GM19193 (cell line): ENCODE measurements around the gene GNB5.

Experiments
- POLR2A ChIP-seq: IDR thresholded peaks from 4 replicates; pipeline ENCODE4 v1.6.1; 2011; ENCODE audit not compliant: insufficient read depth, insufficient read length; ENCODE audit errors: extremely low read depth

Gene GNB5

GRCh38 chr15:52080031-52080430 lies 111.2 kb downstream of the GNB5 start:
- no peak for TF ChIP-seq POLR2A

DNA sequence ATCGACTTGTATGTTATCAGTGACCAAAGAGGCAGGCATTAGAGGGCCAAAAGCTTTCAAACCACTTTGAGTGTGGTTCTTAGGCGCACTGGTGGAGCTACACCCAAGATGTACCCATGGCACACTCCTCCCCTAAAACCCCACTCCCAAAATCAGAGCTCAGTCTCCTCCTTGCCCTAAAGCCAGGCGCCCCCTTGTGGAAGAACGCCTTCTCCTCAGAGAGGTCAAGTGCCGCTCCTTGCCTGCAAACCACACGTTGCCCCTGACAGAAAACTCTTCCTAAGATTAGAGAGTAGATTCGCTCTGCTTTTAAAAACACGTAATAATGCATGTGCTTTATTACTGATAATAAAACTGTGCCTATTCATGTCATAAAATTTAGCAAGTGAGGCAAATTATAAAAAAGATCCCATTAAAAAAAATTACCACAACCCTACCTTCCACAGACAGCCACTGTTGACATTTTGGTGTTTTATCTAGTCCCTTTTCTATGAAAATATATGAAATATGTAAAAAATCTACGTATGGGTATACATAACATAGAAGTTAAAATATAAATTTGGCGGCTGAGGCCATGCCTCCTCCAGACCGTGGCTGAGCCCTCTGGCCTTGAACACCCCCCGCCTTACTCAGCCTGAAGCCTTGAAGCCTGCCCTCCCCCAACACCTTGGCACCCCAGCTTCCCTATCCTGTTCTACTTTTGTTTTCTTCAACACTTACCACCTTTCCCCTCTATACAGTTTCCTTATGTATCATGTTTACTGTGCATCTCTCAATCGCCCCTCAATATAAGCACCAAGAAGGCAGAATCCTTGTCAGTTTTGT lies 112.1 kb downstream of the GNB5 start:
- TF ChIP-seq POLR2A, result no peak

- no peak for TF ChIP-seq POLR2A
Observed at GRCh38 chr15:52078197-52078875, 112.9 kb downstream of the GNB5 start.

DNA sequence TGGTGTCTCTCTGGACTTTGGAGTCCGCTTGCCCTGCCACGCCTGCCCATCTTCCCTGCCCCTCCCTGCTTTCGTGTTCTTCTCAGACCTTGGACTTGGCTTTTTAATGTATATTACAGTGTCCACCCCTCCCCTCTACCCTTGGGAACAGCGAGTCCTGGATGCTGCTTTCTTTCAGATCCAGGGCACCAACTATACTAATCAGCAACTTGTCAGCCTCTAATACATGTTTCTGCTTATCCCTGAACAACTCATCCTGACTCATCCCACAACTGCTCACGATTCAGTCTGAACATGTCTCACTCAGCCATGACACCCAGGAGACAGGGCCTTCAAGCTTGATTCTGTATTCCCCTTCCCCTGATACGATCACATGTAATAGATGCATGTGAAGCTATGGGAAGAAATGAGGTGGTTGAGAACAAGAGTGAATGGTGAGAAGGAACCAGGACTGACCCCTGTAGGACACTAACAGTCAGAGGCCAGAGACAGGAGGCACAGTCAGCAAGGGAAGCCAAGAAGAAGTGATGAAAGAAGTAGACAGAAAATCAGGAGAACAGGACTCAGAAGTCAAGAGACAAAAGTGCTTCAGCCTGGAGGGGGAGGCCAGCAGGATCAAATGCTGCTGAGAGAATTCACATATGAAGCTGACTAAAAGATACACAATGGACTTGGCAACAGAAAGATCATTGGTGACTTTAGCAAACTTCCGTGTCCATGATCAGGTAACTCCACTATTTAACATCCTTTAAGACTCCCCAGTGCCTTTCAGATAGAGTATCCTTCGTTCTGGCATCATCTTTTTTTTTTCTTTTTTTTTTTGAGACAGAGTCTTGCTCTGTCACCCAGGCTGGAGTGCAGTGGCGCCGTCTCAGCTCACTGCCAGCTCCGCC lies 114.1 kb downstream of the GNB5 start:
- TF ChIP-seq POLR2A, result no peak

GRCh38 chr15:52071570-52071969 lies 119.6 kb downstream of the GNB5 start:
- TF ChIP-seq POLR2A, result no peak

DNA sequence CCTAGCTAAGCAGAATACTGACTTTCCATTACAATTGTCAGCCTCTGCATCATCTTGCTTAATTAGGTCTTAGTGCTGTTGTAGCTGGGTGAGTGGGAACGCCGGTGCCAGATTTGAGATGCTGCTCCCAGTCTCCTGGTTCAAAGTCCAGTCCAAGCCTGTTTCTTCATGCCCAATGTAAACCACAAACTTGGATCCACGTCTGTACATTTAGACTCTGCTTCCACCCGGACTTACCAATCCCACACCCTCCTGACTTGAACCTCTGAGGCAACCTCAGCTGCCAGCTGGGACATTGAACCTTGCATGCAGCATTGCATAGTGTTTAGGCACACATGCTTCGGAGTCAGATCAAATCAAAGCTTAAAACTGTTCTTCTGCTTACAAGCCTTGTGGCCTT lies 121.6 kb downstream of the GNB5 start:
- TF ChIP-seq POLR2A, result no peak

GRCh38 chr15:52068004-52068615 lies 123.1 kb downstream of the GNB5 start:
- TF ChIP-seq POLR2A, result no peak

DNA sequence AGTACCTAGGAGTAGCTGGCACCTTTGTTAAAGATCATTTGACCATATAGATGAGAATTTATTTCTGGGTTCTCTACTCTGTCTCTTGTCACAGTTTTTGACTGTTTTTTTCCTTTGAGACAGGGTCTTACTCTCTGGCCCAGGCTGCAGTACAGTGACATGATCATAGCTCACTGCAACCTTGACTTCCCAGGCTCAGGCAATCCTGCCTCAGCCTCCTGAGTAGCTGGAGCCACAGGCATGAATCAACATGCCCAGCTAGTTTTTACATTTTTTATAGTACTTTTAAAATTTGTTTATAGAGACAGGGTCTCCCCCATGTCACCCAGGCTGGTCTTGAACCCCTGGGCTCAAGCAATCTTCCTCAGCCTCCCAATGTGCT lies 123.7 kb downstream of the GNB5 start:
- TF ChIP-seq POLR2A, result no peak

DNA sequence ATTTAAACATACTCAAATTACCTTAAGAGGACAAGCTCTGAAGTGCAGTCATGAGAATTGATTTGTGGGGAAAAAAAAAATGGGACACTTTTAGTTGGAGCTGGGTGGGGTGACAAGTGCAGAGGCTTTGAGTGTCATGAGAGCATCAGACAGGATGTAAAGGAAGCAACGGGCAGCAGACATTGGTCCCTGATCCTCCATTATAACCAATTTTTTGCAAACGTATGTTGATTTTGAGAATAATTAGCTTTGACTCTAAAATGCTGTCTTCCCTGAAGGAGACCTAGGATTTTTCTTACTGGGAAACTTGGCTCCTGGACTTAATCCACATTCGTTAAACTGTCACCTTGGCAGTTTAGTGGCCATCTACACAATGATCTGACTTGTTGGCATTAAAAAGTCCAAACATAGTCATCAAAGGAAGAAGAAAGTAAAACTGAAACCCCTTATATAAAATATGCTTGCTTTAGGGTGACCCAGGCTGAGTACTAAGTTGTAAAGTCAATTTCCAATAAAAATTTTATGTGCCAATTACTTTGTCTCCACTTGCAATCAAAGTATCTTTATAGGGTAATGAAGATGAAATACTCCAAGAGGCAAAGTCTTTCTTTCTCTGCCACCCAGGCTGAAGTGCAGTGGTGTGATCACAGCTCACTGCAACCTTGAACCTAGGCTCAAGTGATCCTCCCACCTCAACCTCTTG lies 124.2 kb downstream of the GNB5 start:
- TF ChIP-seq POLR2A, result no peak
